ENCODE results near the gene CHTOP. TPM values are rescaled to one million over a fixed set of nuclear protein-coding genes. Genes with fewer than 3 reads are reported as not detected.

CHTOP gene
- total and polyA plus RNA-seq, 2 of the 8 experiments (the other 6 are each of a cell fraction or from before 2014, with no cell fraction given) = 84.6 to 104 TPM

DNA sequence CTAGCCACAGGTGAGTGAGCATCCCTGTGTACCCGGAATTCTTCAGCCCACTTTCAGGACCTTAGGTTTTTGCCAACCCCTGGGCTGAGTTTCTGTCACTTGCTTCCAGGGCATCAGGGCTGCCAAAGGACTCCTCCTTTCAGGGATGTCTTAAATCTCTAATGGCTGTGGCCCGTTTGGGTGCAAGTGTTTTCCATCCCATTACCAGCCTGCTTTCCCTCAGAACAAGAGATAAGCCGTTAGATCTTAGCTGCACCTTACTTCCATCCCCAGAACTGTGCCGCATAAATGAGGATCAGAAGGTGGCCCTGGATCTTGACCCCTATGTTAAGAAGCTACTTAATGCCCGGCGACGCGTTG lies 25.3 kb downstream of the CHTOP start:
- no peak overlapping the region for H3K14ac ChIP-seq (ENCODE audit: insufficient read length)
- TF ChIP-seq ASH2L (IDR thresholded peaks at IDR 0.05; ENCODE audit: low read length) (no peak), CEBPB (IDR thresholded peaks at IDR 0.05; ENCODE audit: low read depth, low read length) (no peak), RNF2 (IDR thresholded peaks at IDR 0.05; ENCODE audit: borderline replicate concordance, low read depth, low read length, missing control alignments, poor library complexity, severe bottlenecking) (no peak), BRCA1 (IDR thresholded peaks at IDR 0.05; ENCODE audit: low read depth, low read length) (no peak), SIRT6 (IDR thresholded peaks at IDR 0.05; ENCODE audit: low read length) (no peak)
- H2BK15ac ChIP-seq (ENCODE audit: low read length) = no peak overlapping the region
- peaks cover 0 to 4% (median 2%) of the 10 kb centered on the region in 4 experiments; a peak in 2 of 7 replicates for H3K4me1 ChIP-seq (replicated peaks in 1 of 4; ENCODE audit: control insufficient read depth in 3 of 4, insufficient read depth in 4 of 4, low read length in 3 of 4)
- H2BK12ac ChIP-seq (ENCODE audit: low read depth, low read length) = no peak overlapping the region
- peaks cover 5% of the 10 kb centered on the region; the same call in 1 of the 2 replicates for H3K79me1 ChIP-seq (ENCODE audit: low read depth, low read length)
- H3K27me3 ChIP-seq (replicated peaks in 1 of 4; ENCODE audit: control insufficient read depth in 3 of 4, extremely low read depth in 1 of 4, insufficient read depth in 3 of 4, low read length in 3 of 4) = no peaks in the 10 kb centered on the region
- peak overlapping the region; percentile 69 to 91 for H3K4me2 ChIP-seq (ENCODE audit: insufficient read depth in 1 of 2, low read depth in 2 of 2, low read length in 2 of 2)
- peaks cover 0 to 8% of the 10 kb centered on the region in 2 experiments for H4K20me1 ChIP-seq (replicated peaks in 1 of 2; ENCODE audit: control insufficient read depth in 1 of 2, insufficient read depth in 2 of 2, low read length in 2 of 2)
- H2BK20ac ChIP-seq (ENCODE audit: low read length) = no peak overlapping the region
- CTCF ChIA-PET (ENCODE audit: partially characterized antibody) = interaction anchor here (0.6 to 1.7 kb wide), 8 partner anchors 9 to 304 kb away, joined by 3 to 6 read pairs (median 4); partner anchors contain the start of gene S100A13
- no peak overlapping the region for H3K27ac ChIP-seq (ENCODE audit: low read depth, low read length)
- H2BK120ac ChIP-seq (replicated peaks; ENCODE audit: low read depth, low read length) = no peak overlapping the region
- POLR2A ChIA-PET (ENCODE audit: partially characterized antibody) = interaction anchor here (0.6 to 19.8 kb wide), 13 partner anchors 11 to 1856 kb away, joined by 3 to 343 read pairs (median 3); partner anchors contain the start of genes CHTOP, CREB3L4, ILF2 and RPS27
- no peak overlapping the region for H3K4ac ChIP-seq (replicated peaks; ENCODE audit: insufficient read length, low read depth, low read length)
- H3K79me2 ChIP-seq (ENCODE audit: control insufficient read depth in 1 of 2, insufficient read depth in 2 of 2, low read length in 2 of 2) = peaks cover 0 to 11% of the 10 kb centered on the region in 2 experiments; a peak in 2 of 4 replicates
- no peak overlapping the region for H3K18ac ChIP-seq (ENCODE audit: extremely low read depth, low read length)
- DNase-seq (ENCODE audit: low read depth in 1 of 2, low spot score in 2 of 2) (no peak), FAIRE-seq (no peak)
- H3K4me3 ChIP-seq (ENCODE audit: extremely low read depth in 1 of 4, insufficient read depth in 2 of 4, low read depth in 3 of 4, low read length in 4 of 4) = peak overlapping the region; percentile 71 to 98 (median 90)
- no peak overlapping the region for H4K5ac ChIP-seq (ENCODE audit: insufficient read length, low read depth, low read length)
- no peak overlapping the region for H3K23ac ChIP-seq (ENCODE audit: insufficient read length)
- H4K8ac ChIP-seq (ENCODE audit: extremely low read depth, insufficient read depth, low read length) = no peak overlapping the region; the same call in 1 of the 2 replicates
- peak overlapping the region; percentile 82 to 88 (median 84); a peak in 5 of 7 replicates for H3K9ac ChIP-seq (replicated peaks in 1 of 4; ENCODE audit: extremely low read depth in 1 of 4, low read depth in 3 of 4, low read length in 3 of 4)
- H3K56ac ChIP-seq (replicated peaks; ENCODE audit: insufficient read length, low read depth, low read length) = no peak overlapping the region
- WGBS, 2 experiments (ENCODE audit: extremely low coverage in 1 of 2, insufficient coverage in 1 of 2, insufficient read length in 1 of 2, insufficient replicate concordance in 2 of 2, low coverage in 1 of 2, low lambda C conversion rate in 2 of 2, missing lambda C conversion rate in 1 of 2) = 70% methylated on average over 8 of the region's 8 CpGs; no CpG with 5 or more reads in 1 of the 2 experiments
- H3K36me3 ChIP-seq (ENCODE audit: control insufficient read depth in 2 of 4, insufficient read depth in 4 of 4, low read length in 3 of 4) = peaks cover 23 to 38% (median 32%) of the 10 kb centered on the region in 4 experiments
- H3K23me2 ChIP-seq (ENCODE audit: low read depth, low read length) = no peaks in the 10 kb centered on the region
- H2AK5ac ChIP-seq (ENCODE audit: low read depth, low read length) = no peak overlapping the region
- no peak overlapping the region for H2AFZ ChIP-seq (ENCODE audit: low read length)
- no peak overlapping the region for H4K91ac ChIP-seq (replicated peaks; ENCODE audit: insufficient read length, low read length)
- H3K9me3 ChIP-seq (ENCODE audit: insufficient read depth in 2 of 2, low read depth in 1 of 2, low read length in 1 of 2) = no peaks in the 10 kb centered on the region
- no peak overlapping the region for H2BK5ac ChIP-seq (ENCODE audit: low read depth, low read length)
